HEK293T (cell line): ENCODE results near the gene IER3.

ENCODE experiments used
- FOXK2 ChIP-seq: fragments of 450-650 bp; IDR thresholded peaks from 2 replicates; pipeline ENCODE4 v1.6.1; 2016; ENCODE audit warnings: mild to moderate bottlenecking
- FOXM1 ChIP-seq: fragments of 450-650 bp; IDR thresholded peaks from 2 replicates; pipeline ENCODE4 v1.6.1; 2017; ENCODE audit warnings: mild to moderate bottlenecking, borderline replicate concordance
- LEF1 ChIP-seq: fragments of 450-650 bp; IDR thresholded peaks from 2 replicates; pipeline ENCODE4 v1.6.1; 2017; ENCODE audit warnings: mild to moderate bottlenecking, borderline replicate concordance
- PKNOX1 ChIP-seq: fragments of 450-650 bp; IDR thresholded peaks from 2 replicates; pipeline ENCODE4 v1.6.1; 2016
- SP1 ChIP-seq: fragments of 450-650 bp; IDR thresholded peaks from 2 replicates; pipeline ENCODE4 v1.6.1; 2017

GRCh38 chr6:30724906-30725667 lies 19.3 kb downstream of the IER3 start:
- TF ChIP-seq SP1 (no peak), LEF1 (no peak), FOXK2 (no peak), PKNOX1 (no peak), FOXM1 (no peak)
